C1 segment of cervical spinal cord (tissue), 14 donors: Measurements from ENCODE around the gene UAP1.

Experiments used
- DNase-seq, 14 donors: peaks; one replicate each; lab custom pipeline; 2025; lab: John Stamatoyannopoulos, UW

Gene UAP1

GRCh38 chr1:162561616-162562469, at the start of gene UAP1:
Gene UAP1, plus strand, starts transcription at chr1:162561722. Its CDS starts 4,347 bp downstream, at chr1:162566069.
- peak in 7 of 14 donors; percentile 5 to 66 (median 43) for DNase-seq

GRCh38 chr1:162527314-162527713, 34.2 kb upstream of the UAP1 start:
- no peak for DNase-seq

- no peak for DNase-seq
Observed at GRCh38 chr1:162530307-162530987, 31.1 kb upstream of the UAP1 start.

- DNase-seq = no peak
Observed at GRCh38 chr1:162530988-162531319, 30.6 kb upstream of the UAP1 start.

- no peak for DNase-seq
Observed at GRCh38 chr1:162535501-162535900, 26.0 kb upstream of the UAP1 start.

GRCh38 chr1:162536511-162536910, 25.0 kb upstream of the UAP1 start:
- no peak for DNase-seq

GRCh38 chr1:162537216-162537615, 24.3 kb upstream of the UAP1 start:
- DNase-seq = no peak

- no peak for DNase-seq
Observed at GRCh38 chr1:162538815-162539431, 22.6 kb upstream of the UAP1 start.

- DNase-seq = peak in 2 of 14 donors; percentile 7 to 33
Observed at GRCh38 chr1:162541619-162542141, 19.8 kb upstream of the UAP1 start.

- no peak for DNase-seq
Observed at GRCh38 chr1:162543228-162543627, 18.3 kb upstream of the UAP1 start.

GRCh38 chr1:162548170-162548569, 13.4 kb upstream of the UAP1 start:
- peak in 1 of 14 donors; percentile 21 for DNase-seq

- DNase-seq = no peak
Observed at GRCh38 chr1:162549001-162549400, 12.5 kb upstream of the UAP1 start.

- no peak for DNase-seq
Observed at GRCh38 chr1:162550925-162551324, 10.6 kb upstream of the UAP1 start.

GRCh38 chr1:162551969-162552683, 9.4 kb upstream of the UAP1 start:
- no peak for DNase-seq

- DNase-seq = no peak
Observed at GRCh38 chr1:162552684-162553252, 8.8 kb upstream of the UAP1 start.

- DNase-seq = no peak
Observed at GRCh38 chr1:162554258-162554657, 7.3 kb upstream of the UAP1 start.

- DNase-seq = no peak
Observed at GRCh38 chr1:162557536-162557935, 4.0 kb upstream of the UAP1 start.

- DNase-seq = peak in 2 of 14 donors; percentile 59 to 63
Observed at GRCh38 chr1:162560303-162561036, 1.1 kb upstream of the UAP1 start.

- peak; percentile 63 to 97 (median 94) for DNase-seq
Observed at GRCh38 chr1:162561037-162561615, 396 bp upstream of the UAP1 start.

- peak in 1 of 14 donors; percentile 19 for DNase-seq
Observed at GRCh38 chr1:162562470-162562828, 927 bp downstream of the UAP1 start.
